Lung (tissue), 12 donors: ENCODE results near the gene TANC1. TPM values are rescaled to one million over a fixed set of nuclear protein-coding genes. Genes with fewer than 3 reads are reported as not detected.

Source experiments
- ATAC-seq: fragments of 200-7000 bp; cut with Tn5 transposase; one replicate; pipeline ENCODE4 v1.9.1; 2020; ENCODE audit warnings: moderate number of reproducible peaks; ENCODE audit not compliant: insufficient read depth, low FRiP score
- DNase-seq, 3 donors: peaks; one replicate each; pipeline ENCODE4 v3.0.0-alpha.2; 2013 to 2017
- H3K27ac ChIP-seq, 2 donors: one replicate each; pipeline ENCODE4 v1.5.1; 2013; ENCODE audit warnings: mild to moderate bottlenecking in 2 of 2, moderate library complexity in 2 of 2, control low read depth in 1 of 2, inconsistent platforms in 1 of 2, low read depth in 1 of 2, low read length in 1 of 2
- H3K27me3 ChIP-seq, 3 donors: one replicate each; pipeline ENCODE4 v1.5.1; 2013; ENCODE audit warnings: low read length in 2 of 3; ENCODE audit not compliant: control insufficient read depth in 3 of 3, insufficient read depth in 3 of 3
- H3K36me3 ChIP-seq, 4 donors: one replicate each; pipeline ENCODE4 v1.5.1; 2013; ENCODE audit warnings: low read length in 4 of 4, mild to moderate bottlenecking in 1 of 4, moderate library complexity in 1 of 4; ENCODE audit not compliant: control insufficient read depth in 4 of 4, insufficient read depth in 4 of 4
- H3K4me1 ChIP-seq, 5 donors: one replicate each; pipeline ENCODE4 v1.5.1; 2013; ENCODE audit warnings: low read length in 5 of 5, mild to moderate bottlenecking in 2 of 5, moderate library complexity in 1 of 5; ENCODE audit not compliant: control insufficient read depth in 5 of 5, insufficient read depth in 5 of 5
- H3K4me3 ChIP-seq: one replicate; pipeline ENCODE4 v1.5.1; 2013; ENCODE audit warnings: mild to moderate bottlenecking, control low read depth, moderate library complexity
- H3K9ac ChIP-seq, 2 donors: one replicate each; pipeline ENCODE4 v1.5.1; 2013; ENCODE audit warnings: low read length in 2 of 2, control low read depth in 1 of 2; ENCODE audit not compliant: insufficient read depth in 1 of 2
- H3K9me3 ChIP-seq, 4 donors: one replicate each; pipeline ENCODE4 v1.5.1; 2013; ENCODE audit warnings: low read length in 3 of 4, mild to moderate bottlenecking in 1 of 4, moderate library complexity in 1 of 4; ENCODE audit not compliant: control insufficient read depth in 4 of 4, insufficient read depth in 3 of 4
- WGBS, 2 donors: extraction: QIAGEN DNeasy Blood & Tissue Kit; methylation state at CpG; one replicate each; pipeline ENCODE4 v1.1.7; 2013; 5-methylcytosine and 5-hydroxymethylcytosine counted together
- polyA plus RNA-seq, 2 donors: library from polyadenylated mRNA; stranded (reverse); fragments of 200-250 nt; gene quantifications; one replicate each; pipeline ENCODE4 v1.2.1, GENCODE V29; 2013
- total RNA-seq, 2 donors: library from RNA; depleted of rRNA in 1 of 2; stranded (reverse); fragments of >200 nt in 1 of 2; gene quantifications; one replicate each; pipeline ENCODE4 v1.2.1, GENCODE V29; 2014 to 2021
- TF ChIP-seq, protein P1 (sequence below): IDR thresholded peaks from 2 replicates; pipeline ENCODE4 v1.5.1; 2012; ENCODE audit warnings: mild to moderate bottlenecking; ENCODE audit errors: control extremely low read depth, extremely low read depth
- donor health status: control.
- donor health status: control.
- donor health status: Bipolar disorder and iron deficiency.
- donor health status: healthy.
- donor health status: DM: yes; HTN: yes; CAD: no.

The TANC1 gene
- total and polyA plus RNA-seq, 4 donors: 14.3 to 99.5 (median 37.3) TPM

DNA sequence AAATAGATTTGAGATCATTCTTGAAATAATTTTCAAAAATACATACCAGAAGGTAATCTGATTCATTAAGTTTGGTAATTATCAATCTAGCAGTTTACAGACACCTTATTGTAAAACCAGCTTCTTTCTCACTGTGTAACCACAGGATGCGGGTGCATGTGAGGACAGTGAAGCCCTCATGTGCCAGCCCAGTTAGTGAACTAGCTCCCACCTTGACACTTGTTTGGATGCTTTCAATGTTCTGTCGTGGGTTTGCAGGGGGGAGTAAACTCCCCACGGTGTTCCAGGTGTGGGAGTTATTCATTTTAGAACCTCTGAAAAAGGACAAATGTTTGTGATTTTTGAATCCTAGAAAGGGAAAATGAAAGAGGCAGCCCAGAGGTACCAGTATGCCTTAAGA, 259.0 kb downstream of the TANC1 start:
- peaks cover 0 to 23% (median 0%) of the 10 kb centered on the region in 5 donors for H3K4me1 ChIP-seq
- DNase-seq (no peak), ATAC-seq (no peak)
- H3K9me3 ChIP-seq: peaks cover 0 to 3% (median 0%) of the 10 kb centered on the region in 4 donors
- H3K27ac ChIP-seq: no peak overlapping the region
- peaks cover 11 to 44% (median 34%) of the 10 kb centered on the region in 4 donors for H3K36me3 ChIP-seq
- TF ChIP-seq, protein P1, sequence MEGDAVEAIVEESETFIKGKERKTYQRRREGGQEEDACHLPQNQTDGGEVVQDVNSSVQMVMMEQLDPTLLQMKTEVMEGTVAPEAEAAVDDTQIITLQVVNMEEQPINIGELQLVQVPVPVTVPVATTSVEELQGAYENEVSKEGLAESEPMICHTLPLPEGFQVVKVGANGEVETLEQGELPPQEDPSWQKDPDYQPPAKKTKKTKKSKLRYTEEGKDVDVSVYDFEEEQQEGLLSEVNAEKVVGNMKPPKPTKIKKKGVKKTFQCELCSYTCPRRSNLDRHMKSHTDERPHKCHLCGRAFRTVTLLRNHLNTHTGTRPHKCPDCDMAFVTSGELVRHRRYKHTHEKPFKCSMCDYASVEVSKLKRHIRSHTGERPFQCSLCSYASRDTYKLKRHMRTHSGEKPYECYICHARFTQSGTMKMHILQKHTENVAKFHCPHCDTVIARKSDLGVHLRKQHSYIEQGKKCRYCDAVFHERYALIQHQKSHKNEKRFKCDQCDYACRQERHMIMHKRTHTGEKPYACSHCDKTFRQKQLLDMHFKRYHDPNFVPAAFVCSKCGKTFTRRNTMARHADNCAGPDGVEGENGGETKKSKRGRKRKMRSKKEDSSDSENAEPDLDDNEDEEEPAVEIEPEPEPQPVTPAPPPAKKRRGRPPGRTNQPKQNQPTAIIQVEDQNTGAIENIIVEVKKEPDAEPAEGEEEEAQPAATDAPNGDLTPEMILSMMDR: no peak
- no peak overlapping the region for H3K4me3 ChIP-seq
- no peaks in the 10 kb centered on the region for H3K27me3 ChIP-seq
- no peak overlapping the region for H3K9ac ChIP-seq
- 54 to 62% methylated on average over 3 of the region's 3 CpGs for WGBS, 2 donors

DNA sequence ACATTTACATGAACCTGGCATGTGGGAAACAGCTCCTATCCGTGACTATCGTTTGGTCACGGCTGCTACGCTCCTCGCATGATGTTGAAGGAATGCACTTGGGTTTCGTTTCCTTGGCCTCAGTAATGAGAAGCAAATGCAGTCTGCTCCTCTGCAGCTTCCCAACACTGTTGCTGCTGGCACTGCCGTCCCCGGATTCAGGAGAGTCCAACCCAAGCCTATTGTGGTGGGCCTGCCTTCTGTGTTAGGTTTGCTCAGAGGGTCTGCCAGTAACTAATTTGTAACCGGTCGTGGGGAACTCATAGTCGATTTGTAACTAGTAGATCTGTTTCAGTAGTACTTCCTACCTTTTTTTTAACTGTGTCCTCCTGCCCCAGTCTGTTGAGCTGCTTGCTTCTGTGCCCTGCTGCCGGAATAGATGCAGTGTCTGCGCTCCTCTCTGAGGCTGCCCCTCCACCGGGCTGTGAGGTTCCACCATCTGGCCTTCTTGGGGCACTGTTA, 259.7 kb downstream of the TANC1 start:
- 93 to 95% methylated on average over 14 of the region's 14 CpGs for WGBS, 2 donors
- Histone ChIP-seq H3K4me1 (peaks cover 0 to 23% (median 0%) of the 10 kb centered on the region in 5 donors), H3K27me3 (no peaks in the 10 kb centered on the region), H3K36me3 (peaks cover 8 to 44% (median 34%) of the 10 kb centered on the region in 4 donors), H3K9ac (no peak overlapping the region), H3K9me3 (peaks cover 0 to 3% (median 0%) of the 10 kb centered on the region in 4 donors), H3K27ac (peak overlapping the region in 1 of 2 donors; percentile 21), H3K4me3 (no peak overlapping the region)
- ATAC-seq (no peak), DNase-seq (no peak)
- TF ChIP-seq, protein P1: no peak

DNA sequence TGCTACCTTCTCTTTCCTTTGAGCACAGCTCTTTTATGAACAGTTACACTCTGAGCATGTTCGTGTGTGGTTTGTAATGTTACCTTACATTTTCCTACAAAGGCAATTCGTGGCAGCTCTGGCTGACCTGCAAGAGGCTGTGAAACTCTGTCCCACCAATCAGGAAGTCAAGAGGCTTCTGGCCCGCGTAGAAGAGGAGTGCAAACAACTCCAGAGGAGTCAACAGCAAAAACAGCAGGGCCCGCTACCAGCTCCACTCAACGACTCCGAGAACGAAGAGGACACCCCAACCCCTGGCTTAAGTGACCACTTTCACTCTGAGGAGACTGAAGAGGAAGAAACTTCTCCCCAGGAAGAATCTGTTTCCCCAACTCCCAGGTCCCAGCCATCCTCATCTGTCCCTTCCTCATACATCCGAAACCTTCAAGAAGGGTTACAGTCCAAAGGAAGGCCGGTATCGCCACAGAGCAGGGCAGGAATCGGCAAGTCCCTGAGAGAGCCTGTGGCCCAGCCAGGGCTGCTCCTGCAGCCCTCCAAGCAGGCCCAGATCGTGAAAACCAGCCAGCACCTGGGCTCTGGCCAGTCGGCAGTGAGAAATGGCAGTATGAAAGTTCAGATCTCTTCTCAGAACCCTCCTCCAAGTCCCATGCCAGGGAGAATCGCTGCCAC, 261.2 kb downstream of the TANC1 start:
- Histone ChIP-seq H3K27ac (peak overlapping the region; percentile 57 to 77), H3K4me3 (no peak overlapping the region), H3K36me3 (peaks cover 8 to 37% (median 28%) of the 10 kb centered on the region in 4 donors), H3K9ac (no peak overlapping the region), H3K9me3 (peaks cover 0 to 3% (median 0%) of the 10 kb centered on the region in 4 donors), H3K4me1 (peaks cover 0 to 17% (median 0%) of the 10 kb centered on the region in 5 donors), H3K27me3 (no peaks in the 10 kb centered on the region)
- DNase-seq (peak in 1 of 3 donors; percentile 37), ATAC-seq (peak; percentile 68)
- WGBS, 2 donors: 71 to 86% methylated on average over 15 of the region's 15 CpGs
- TF ChIP-seq, protein P1: no peak
